DND-41 (cell line): Measurements from ENCODE around the gene PALMD.

Experiments
- ATAC-seq: fragments of 200-7000 bp; cut with Tn5 transposase; 3 replicates; pipeline ENCODE4 v1.9.1; 2021; ENCODE audit warnings: low read depth; ENCODE audit not compliant: insufficient read depth
- DNase-seq: peaks from one replicate; pipeline ENCODE4 v3.0.0-alpha.2; 2020
- H2AFZ ChIP-seq: 2 replicates; pipeline ENCODE4 v1.6.0; 2012; ENCODE audit warnings: low read depth, low read length
- H3K27ac ChIP-seq: 2 replicates; pipeline ENCODE4 v1.5.1; 2012; ENCODE audit warnings: low read length, inconsistent platforms
- H3K27me3 ChIP-seq: fragments of 200-600 bp; sonication (generic); 2 replicates; pipeline ENCODE4 v1.6.0; 2012; ENCODE audit warnings: low read length, mild to moderate bottlenecking, inconsistent platforms; ENCODE audit not compliant: insufficient read depth, poor library complexity
- H3K36me3 ChIP-seq: 2 replicates; pipeline ENCODE4 v1.5.1; 2012; ENCODE audit warnings: low read length, inconsistent platforms; ENCODE audit not compliant: insufficient read depth
- H3K4me1 ChIP-seq: 2 replicates; pipeline ENCODE4 v1.5.1; 2012; ENCODE audit warnings: mild to moderate bottlenecking, low read length; ENCODE audit not compliant: insufficient read depth
- H3K4me2 ChIP-seq: 2 replicates; pipeline ENCODE4 v1.6.0; 2012; ENCODE audit warnings: mild to moderate bottlenecking, moderate library complexity, low read length, inconsistent platforms; ENCODE audit not compliant: insufficient read depth
- H3K4me3 ChIP-seq, 2 experiments: fragments of 200-600 bp in 1 of 2; shearing (Covaris generic) in 1 of 2; 2 replicates each; pipeline ENCODE4 v1.5.1; 2012 to 2016; ENCODE audit warnings: inconsistent platforms in 2 of 2, low read length in 2 of 2, mild to moderate bottlenecking in 2 of 2, low read depth in 1 of 2, moderate library complexity in 1 of 2
- H3K79me2 ChIP-seq: 2 replicates; pipeline ENCODE4 v1.6.0; 2012; ENCODE audit warnings: low read length, inconsistent platforms; ENCODE audit not compliant: insufficient read depth
- H3K9ac ChIP-seq: 2 replicates; pipeline ENCODE4 v1.6.0; 2012; ENCODE audit warnings: low read depth, mild to moderate bottlenecking, inconsistent platforms, low read length, moderate library complexity
- H3K9me3 ChIP-seq: 2 replicates; pipeline ENCODE4 v1.5.1; 2012; ENCODE audit warnings: low read length, moderate library complexity, mild to moderate bottlenecking, inconsistent platforms; ENCODE audit not compliant: insufficient read depth, severe bottlenecking
- H4K20me1 ChIP-seq: 2 replicates; pipeline ENCODE4 v1.6.0; 2012; ENCODE audit warnings: low read length; ENCODE audit not compliant: insufficient read depth
- CTCF ChIP-seq: IDR thresholded peaks from 2 replicates; pipeline ENCODE4 v1.5.1; 2012; ENCODE audit warnings: borderline replicate concordance, low read length, moderate library complexity, mild to moderate bottlenecking; ENCODE audit not compliant: poor library complexity, severe bottlenecking; ENCODE audit errors: extremely low read depth
- EZH2 ChIP-seq: IDR thresholded peaks from 3 replicates; pipeline ENCODE4 v1.6.1; 2012; ENCODE audit warnings: borderline replicate concordance, low read depth, mild to moderate bottlenecking, moderate library complexity, low read length, inconsistent platforms; ENCODE audit not compliant: severe bottlenecking

Gene PALMD

GRCh38 chr1:99636647-99637175 is 9.2 kb upstream of the PALMD start:
- Histone ChIP-seq H3K27me3 (no peaks in the 10 kb centered on the region), H3K9me3 (no peaks in the 10 kb centered on the region), H3K4me2 (no peak overlapping the region), H4K20me1 (no peaks in the 10 kb centered on the region), H3K79me2 (no peaks in the 10 kb centered on the region), H3K4me1 (no peaks in the 10 kb centered on the region), H3K36me3 (no peaks in the 10 kb centered on the region), H2AFZ (no peak overlapping the region), H3K27ac (no peak overlapping the region), H3K4me3 (no peak overlapping the region), H3K9ac (no peak overlapping the region)
- ATAC-seq, result no peak
- no peak for DNase-seq
- TF ChIP-seq CTCF (no peak), EZH2 (no peak)

DNA sequence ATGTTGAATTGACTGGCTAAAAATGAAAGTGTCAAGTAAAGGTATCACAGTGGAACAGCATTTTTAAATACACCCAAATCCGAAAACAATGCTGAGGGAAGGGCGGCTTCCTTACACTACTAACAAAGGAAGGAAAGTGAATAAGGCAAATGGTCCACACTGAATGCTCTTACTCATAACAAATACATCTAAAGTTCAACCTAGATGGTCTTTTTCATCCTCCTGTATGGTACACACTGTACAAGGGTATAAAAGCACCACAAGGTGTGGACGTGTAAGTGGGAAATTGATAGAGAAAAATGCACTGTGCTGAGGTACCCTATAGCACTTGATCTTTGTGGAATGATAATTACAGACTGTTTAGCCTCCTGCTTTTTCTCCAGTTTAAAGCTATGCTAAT is 7.1 kb upstream of the PALMD start:
- H3K9ac ChIP-seq, result no peak overlapping the region
- no peaks in the 10 kb centered on the region for H3K79me2 ChIP-seq
- TF ChIP-seq EZH2, result no peak
- TF ChIP-seq CTCF, result no peak
- H3K4me3 ChIP-seq, result no peak overlapping the region
- no peaks in the 10 kb centered on the region for H4K20me1 ChIP-seq
- ATAC-seq (no peak), DNase-seq (no peak)
- no peaks in the 10 kb centered on the region for H3K27me3 ChIP-seq
- no peak overlapping the region for H3K4me2 ChIP-seq
- H2AFZ ChIP-seq, result no peak overlapping the region
- H3K27ac ChIP-seq, result no peak overlapping the region
- H3K36me3 ChIP-seq, result no peaks in the 10 kb centered on the region
- H3K9me3 ChIP-seq, result no peaks in the 10 kb centered on the region
- H3K4me1 ChIP-seq, result no peaks in the 10 kb centered on the region

- Histone ChIP-seq H3K36me3 (no peaks in the 10 kb centered on the region), H4K20me1 (no peaks in the 10 kb centered on the region), H3K9me3 (no peaks in the 10 kb centered on the region), H3K4me1 (no peaks in the 10 kb centered on the region), H3K79me2 (no peaks in the 10 kb centered on the region), H3K4me2 (no peak overlapping the region), H3K27ac (no peak overlapping the region), H3K27me3 (no peaks in the 10 kb centered on the region), H3K4me3 (no peak overlapping the region), H3K9ac (no peak overlapping the region), H2AFZ (no peak overlapping the region)
- TF ChIP-seq EZH2, result no peak
- no peak for TF ChIP-seq CTCF
- DNase-seq, result no peak
- no peak for ATAC-seq
Observed at GRCh38 chr1:99639408-99639807, 6.5 kb upstream of the PALMD start.

GRCh38 chr1:99639945-99640344 is 6.0 kb upstream of the PALMD start:
- Histone ChIP-seq H4K20me1 (no peaks in the 10 kb centered on the region), H3K4me3 (no peak overlapping the region), H3K27ac (no peak overlapping the region), H2AFZ (no peak overlapping the region), H3K9me3 (no peaks in the 10 kb centered on the region), H3K36me3 (no peaks in the 10 kb centered on the region), H3K79me2 (no peaks in the 10 kb centered on the region), H3K27me3 (no peaks in the 10 kb centered on the region), H3K4me2 (no peak overlapping the region), H3K4me1 (no peaks in the 10 kb centered on the region), H3K9ac (no peak overlapping the region)
- ATAC-seq (no peak), DNase-seq (no peak)
- TF ChIP-seq CTCF (no peak), EZH2 (no peak)
